Osteocyte (in vitro differentiated cells): ENCODE measurements around the gene NME3. TPM values are rescaled to one million over a fixed set of nuclear protein-coding genes. Genes with fewer than 3 reads are reported as not detected.

ENCODE experiments used
- DNase-seq: peaks from one replicate; pipeline ENCODE4 v3.0.0; 2021; ENCODE audit warnings: mixed read lengths; ENCODE audit not compliant: unreplicated experiment; ENCODE audit errors: extremely low spot score
- H3K27ac Mint-ChIP-seq: one replicate; pipeline ENCODE4 v1.8.0; 2021; ENCODE audit warnings: mild to moderate bottlenecking, mixed read lengths; ENCODE audit not compliant: unreplicated experiment
- H3K27me3 Mint-ChIP-seq: one replicate; pipeline ENCODE4 v1.8.0; 2021; ENCODE audit warnings: mixed read lengths; ENCODE audit not compliant: unreplicated experiment
- H3K36me3 Mint-ChIP-seq: one replicate; pipeline ENCODE4 v1.8.0; 2021; ENCODE audit warnings: mixed read lengths; ENCODE audit not compliant: unreplicated experiment
- H3K4me1 Mint-ChIP-seq: one replicate; pipeline ENCODE4 v1.8.0; 2021; ENCODE audit warnings: mixed read lengths; ENCODE audit not compliant: unreplicated experiment
- H3K4me3 Mint-ChIP-seq: one replicate; pipeline ENCODE4 v1.8.0; 2021; ENCODE audit warnings: mild to moderate bottlenecking, moderate library complexity, mixed read lengths; ENCODE audit not compliant: unreplicated experiment
- H3K9me3 Mint-ChIP-seq: one replicate; pipeline ENCODE4 v1.8.0; 2021; ENCODE audit warnings: mixed read lengths; ENCODE audit not compliant: unreplicated experiment
- long read RNA-seq: library from polyadenylated mRNA; unstranded; transcript quantifications from one replicate; pipeline ENCODE4 v2.0.0, GENCODE V29; 2021
- total RNA-seq: library from RNA; stranded (reverse); gene quantifications from 2 replicates; pipeline ENCODE4 v1.2.1, GENCODE V29; 2021
- TF ChIP-seq, protein P1 (sequence below): fragments of 200-600 bp; sonication (generic); IDR thresholded peaks from 2 replicates; pipeline ENCODE4 v1.5.0; 2021; ENCODE audit warnings: antibody characterized with exemption, mild to moderate bottlenecking, moderate library complexity

The NME3 gene
- total RNA-seq = 45.8 and 48.8 TPM in 2 replicates
- long read RNA-seq, partial matches to known transcripts = 0 of 5 reads
- long read RNA-seq, other reads (novel, unspliced or antisense) = 0 of 5 reads

DNA sequence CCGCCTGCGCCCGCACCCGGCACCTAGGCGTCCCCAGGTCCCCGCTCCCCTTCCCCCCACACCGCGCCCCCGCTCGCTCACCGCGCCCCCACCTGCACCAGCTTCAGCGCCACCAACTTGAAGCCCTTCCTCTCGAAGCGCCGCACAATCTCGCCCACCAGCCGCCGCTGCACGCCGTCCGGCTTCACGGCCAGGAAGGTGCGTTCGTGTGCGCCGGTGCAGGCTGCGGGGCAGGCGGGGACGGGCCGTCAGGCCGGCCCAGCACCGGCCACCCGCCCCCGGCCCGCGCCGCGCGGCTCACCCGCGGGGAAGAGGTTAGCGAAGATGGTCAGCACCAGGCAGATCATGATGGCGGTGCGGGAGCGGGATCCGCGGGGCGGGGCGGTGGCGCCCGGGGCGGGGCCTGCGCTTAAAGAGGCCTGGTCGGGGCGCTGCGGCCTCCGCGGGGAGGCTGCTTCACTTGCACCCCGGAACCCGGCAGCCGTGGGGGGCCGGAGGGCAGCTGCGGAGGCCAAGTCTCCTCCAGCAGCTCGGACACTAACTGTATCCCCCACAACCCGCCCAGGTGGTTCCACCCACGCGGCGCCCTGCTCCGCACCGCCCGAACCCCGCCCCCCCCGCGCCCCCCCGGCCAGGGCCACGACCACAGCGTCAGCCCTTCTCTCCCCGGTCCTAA, at the start of gene NME3:
NME3 (minus strand) TSS at position 356 of the 676 bp plus-strand sequence; CDS start at position 347, 9 bp downstream.
- Mint-ChIP-seq H3K36me3 (peaks cover 5% of the 10 kb centered on the region), H3K27ac (peak within 1 kb of the TSS; percentile 83), H3K4me1 (peaks cover 20% of the 10 kb centered on the region), H3K9me3 (no peaks in the 10 kb centered on the region), H3K27me3 (no peaks in the 10 kb centered on the region), H3K4me3 (peak within 1 kb of the TSS; percentile 91)
- no peak for DNase-seq
- TF ChIP-seq, protein P1, sequence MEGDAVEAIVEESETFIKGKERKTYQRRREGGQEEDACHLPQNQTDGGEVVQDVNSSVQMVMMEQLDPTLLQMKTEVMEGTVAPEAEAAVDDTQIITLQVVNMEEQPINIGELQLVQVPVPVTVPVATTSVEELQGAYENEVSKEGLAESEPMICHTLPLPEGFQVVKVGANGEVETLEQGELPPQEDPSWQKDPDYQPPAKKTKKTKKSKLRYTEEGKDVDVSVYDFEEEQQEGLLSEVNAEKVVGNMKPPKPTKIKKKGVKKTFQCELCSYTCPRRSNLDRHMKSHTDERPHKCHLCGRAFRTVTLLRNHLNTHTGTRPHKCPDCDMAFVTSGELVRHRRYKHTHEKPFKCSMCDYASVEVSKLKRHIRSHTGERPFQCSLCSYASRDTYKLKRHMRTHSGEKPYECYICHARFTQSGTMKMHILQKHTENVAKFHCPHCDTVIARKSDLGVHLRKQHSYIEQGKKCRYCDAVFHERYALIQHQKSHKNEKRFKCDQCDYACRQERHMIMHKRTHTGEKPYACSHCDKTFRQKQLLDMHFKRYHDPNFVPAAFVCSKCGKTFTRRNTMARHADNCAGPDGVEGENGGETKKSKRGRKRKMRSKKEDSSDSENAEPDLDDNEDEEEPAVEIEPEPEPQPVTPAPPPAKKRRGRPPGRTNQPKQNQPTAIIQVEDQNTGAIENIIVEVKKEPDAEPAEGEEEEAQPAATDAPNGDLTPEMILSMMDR = no peak

DNA sequence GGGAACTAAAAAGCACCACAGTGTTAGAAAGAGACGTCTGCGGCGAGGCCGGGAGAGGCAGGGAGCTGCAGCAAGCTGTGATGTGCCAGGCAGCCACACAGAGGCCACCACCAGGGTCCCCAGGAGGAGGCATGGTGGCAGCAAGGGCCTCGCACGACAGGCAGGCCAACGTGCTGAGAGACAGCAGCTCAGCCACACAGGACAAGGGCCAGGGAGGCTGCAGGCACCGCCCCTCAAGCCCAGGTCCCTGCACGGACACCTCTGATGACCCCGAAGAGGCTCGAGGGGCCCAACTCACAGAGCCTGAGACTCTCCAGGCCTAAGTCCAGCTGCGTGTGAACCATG, 49.6 kb upstream of the NME3 start:
- no peak overlapping the region for H3K4me3 Mint-ChIP-seq
- H3K4me1 Mint-ChIP-seq = peaks cover 17% of the 10 kb centered on the region
- H3K9me3 Mint-ChIP-seq = no peaks in the 10 kb centered on the region
- no peak overlapping the region for H3K27ac Mint-ChIP-seq
- H3K36me3 Mint-ChIP-seq = peaks cover 4% of the 10 kb centered on the region
- H3K27me3 Mint-ChIP-seq = no peaks in the 10 kb centered on the region
- no peak for DNase-seq
- TF ChIP-seq, protein P1 = no peak

DNA sequence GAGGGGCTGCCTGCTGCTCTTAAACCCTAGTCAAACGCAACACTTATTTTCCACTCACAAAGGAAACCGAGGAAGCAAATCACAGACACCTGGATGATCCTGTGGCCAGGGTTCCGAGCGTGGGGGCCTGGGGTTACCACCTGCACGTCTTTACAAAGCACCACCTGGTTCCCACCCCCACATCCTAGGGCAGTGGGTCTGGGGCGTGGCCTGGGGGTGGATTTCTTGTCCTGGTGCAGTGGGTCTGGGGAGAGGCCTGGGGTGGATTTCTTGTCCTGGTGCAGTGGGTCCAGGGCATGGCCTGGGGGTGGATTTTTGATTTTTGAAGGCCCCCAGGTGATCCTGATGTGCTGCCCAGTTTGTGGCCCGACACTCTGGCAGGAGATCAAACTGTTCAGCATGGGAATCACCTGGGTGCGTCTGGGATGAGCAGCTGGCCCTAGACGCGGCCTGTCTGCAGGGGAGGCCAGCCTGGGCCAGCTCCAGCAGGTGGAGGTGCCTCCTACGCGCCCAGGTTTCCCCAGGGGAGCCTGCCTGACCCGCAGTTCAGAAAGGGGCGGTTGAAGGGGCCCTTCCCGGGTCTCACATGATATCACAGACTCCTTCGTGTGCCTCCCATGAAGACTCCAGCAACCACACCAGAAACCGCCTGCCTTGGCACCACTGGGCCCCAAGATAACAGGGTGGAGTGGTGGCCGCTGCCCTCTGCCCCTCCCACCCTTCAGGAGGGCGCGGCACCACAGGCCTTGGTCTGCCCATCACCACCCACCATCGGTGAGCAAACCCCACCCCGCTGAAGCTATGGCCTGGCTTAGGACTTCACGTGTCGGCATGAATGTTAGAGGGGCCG, 49.0 kb upstream of the NME3 start:
- Mint-ChIP-seq H3K27me3 (no peaks in the 10 kb centered on the region), H3K9me3 (no peaks in the 10 kb centered on the region), H3K4me1 (peaks cover 12% of the 10 kb centered on the region), H3K27ac (no peak overlapping the region), H3K4me3 (no peak overlapping the region), H3K36me3 (peaks cover 6% of the 10 kb centered on the region)
- TF ChIP-seq, protein P1 = no peak
- DNase-seq = no peak

DNA sequence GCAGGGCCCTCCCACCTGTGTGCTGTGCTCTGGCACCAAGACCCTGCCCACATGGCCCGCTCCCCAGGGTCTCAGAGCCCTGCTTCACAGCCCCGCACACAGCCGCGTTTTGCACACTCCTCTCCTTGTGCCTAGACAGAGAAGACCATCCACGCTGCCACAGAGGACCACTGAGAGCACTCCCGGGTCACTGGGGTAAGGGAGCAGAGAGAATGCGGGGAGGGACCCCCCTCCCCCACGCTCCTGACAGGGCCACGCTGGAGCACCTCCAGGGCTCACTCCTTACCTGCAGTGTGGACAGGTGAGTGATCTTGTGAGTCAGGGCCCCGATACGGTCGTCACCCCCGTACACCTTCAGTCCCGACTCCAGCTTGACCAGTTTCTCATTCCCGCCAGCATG, 48.3 kb upstream of the NME3 start:
- H3K27ac Mint-ChIP-seq = no peak overlapping the region
- H3K9me3 Mint-ChIP-seq = no peaks in the 10 kb centered on the region
- no peaks in the 10 kb centered on the region for H3K27me3 Mint-ChIP-seq
- TF ChIP-seq, protein P1 = no peak
- no peak overlapping the region for H3K4me3 Mint-ChIP-seq
- no peak for DNase-seq
- H3K4me1 Mint-ChIP-seq = peaks cover 10% of the 10 kb centered on the region
- peaks cover 7% of the 10 kb centered on the region for H3K36me3 Mint-ChIP-seq
